Measurements from ENCODE around the gene PGAM2.

Gene PGAM2

DNA sequence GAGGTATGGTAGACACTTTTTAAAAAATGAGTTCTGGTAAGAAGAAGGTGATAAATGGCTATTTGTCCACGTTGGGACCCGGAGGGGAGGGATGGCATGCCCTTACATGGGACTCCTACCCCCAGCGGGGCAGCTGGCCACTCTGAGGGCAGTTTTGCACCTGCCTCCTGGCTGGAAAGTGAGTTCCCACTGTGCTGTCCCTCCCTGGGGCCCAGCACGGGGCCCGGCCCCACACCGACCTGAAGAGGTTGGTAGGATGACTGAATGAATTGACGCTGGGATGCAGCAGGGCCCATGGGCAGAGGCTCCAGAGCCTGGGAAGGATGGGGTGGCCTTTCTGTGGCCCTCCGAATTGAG is 38.2 kb upstream of the PGAM2 start:
- DNase-seq: no peak

DNA sequence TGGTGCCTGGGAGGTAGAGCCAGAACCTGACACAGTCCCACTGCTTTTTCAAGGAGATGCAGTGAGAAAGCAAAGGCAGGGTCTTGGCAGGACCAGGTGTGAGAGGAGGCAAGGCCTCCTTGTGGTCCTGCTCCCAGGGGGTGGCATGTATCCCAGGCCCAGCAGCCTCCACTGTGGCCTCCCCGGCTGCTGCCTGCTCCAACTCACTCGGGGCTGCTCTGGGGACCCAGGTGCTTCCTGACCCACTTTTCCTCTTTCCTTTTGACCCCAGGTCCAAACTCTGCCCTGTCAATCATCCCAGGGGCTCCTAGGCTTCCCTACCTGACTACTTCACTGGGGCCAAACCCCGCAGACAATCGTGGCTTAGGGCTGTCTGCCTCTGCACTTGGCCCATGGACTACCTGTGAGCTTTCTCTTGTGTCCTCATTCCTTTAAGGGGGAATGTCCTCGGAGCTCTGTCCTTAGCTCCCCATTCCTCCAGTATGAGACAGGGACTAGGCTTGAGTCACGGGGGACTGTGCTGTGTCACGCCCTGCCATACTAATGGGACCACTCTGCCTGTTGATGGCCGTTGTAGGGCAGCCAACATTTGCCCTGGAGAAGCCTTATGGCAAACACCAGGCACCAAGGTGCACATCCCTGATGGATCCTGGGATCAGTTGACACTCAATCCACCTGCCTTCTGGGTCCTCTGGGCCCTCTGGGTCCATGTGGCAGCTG is 37.6 kb upstream of the PGAM2 start:
- DNase-seq: no peak

DNA sequence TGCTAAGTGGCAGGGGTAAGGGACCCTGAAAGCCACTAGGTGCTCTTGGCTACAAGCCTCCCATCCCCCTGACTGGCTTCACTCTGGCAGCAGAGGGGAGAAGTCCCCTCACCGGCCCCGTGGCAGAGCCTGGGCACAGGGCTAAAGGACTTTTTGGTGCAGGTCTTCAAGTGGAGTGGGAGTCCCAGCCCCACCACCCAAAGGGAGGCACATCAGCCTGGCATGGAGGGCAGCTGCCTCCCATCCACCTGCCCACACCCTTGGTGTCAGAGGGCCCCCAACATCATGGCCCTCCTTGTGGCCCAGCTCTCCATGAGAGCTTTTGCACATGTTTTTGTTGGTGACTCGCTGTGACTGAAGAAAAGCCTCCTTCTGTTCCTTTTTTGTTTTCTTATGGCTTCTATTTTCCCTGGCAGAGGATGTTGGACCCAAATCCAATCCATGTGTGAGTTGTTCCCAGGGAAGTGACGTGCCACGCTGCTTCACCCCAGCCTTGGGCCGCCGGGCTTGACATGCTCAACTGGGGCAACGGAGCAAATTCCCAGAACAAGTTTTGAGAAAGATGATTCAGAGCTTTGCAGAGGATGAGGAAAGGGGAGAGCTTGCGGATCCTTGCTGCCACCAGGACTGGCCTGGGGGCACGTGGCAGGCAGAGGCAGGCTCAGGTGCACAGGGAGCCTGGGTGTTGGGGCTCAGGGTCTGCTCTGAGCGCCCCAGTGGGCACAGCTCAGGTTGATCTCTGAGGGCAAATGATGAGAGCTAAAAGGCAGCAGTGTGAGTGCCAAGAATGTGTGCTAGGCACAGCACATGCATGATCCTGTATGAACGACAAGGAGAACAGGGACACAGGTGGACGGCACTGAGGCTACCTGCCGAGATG is 36.8 kb upstream of the PGAM2 start:
- DNase-seq: no peak

DNA sequence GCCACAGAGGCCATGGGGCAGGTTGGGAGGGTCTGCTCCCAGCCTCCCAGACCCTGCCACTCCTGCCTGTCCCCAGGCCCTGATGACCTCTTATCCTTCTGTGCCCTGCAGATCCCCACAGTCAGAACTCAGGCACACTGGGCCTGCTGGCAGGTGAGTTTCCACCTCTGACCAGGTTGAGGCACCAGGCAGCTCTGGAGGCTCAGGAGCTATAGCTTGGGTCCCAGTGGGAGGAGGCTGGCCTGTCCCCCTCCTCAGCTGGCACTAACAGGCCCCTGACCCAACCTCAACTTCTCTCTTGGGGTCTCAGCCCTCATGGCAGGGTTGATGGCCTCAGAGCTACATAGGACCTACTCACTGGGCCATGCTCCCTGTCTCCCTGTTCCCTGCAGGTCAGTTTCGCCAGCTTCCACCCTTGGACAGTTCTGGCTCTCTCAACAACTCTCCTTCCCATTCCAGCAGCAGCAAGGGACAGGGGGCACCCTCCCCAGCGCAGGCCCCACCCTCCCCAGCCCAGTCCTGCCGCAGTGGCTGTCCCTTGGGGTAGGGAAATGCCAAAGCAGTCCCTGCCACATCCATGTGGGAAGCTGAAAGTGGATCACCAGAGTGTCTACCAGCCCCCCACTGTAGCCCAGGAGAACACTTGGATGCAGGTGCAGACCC is 36.1 kb upstream of the PGAM2 start:
- DNase-seq: no peak

DNA sequence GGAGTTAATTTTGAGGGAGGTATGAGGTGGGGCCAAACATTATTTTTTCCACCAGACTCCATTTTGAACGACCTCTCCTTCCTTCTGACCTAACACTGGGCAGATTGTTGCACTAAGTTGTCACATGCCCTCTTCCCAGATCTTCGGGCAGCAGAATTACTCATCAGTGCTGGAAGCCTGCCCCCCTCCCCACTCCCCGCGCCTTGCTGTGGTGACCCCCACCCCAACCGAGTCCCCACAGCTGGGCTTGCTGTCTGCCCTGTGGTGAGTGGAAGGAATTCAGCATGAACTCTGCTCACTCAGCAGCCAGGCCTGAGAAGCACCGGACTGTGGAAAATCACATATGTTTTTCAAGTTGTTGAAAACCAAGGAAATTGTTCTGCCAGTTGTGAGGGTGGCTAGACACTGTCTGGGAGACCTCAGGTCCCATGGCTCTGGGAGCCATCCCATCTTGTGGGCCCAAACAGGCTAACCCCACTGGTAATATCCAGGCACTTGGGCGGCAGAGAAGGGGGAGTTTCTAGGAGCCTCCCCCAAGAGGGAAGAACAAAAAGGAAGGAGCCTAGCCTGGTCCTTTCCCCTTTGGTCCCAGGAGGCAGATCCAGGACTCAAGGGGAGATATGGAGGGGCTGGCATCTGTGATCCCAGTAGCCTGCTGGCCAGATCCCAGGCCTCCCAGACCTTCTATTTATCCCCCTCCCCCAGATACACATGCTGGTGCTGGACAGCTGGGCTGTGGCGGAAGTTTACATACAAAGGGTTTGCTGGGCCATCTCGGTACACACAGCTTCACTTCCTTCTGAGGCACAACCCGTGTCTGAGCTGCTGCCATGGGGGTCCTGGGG is 35.3 kb upstream of the PGAM2 start:
- DNase-seq: no peak

DNA sequence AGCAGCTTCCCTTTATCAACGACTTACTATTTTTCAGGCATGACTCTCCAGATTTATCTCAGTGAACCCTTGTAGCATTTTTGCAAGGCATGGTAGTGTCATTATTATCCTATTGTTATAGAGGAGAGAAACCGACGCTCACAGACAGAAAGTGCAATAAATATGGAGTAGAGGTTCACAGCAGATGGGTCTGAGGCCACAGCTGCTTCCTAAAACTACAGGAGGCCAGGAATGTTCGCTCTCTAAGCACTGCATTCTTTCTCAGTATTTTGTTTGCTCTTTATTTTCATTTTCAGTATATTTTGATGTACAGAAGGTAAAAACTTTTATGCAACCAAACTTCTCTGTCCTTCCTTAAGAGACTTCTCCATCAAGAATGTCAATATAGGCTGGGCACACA is 34.3 kb upstream of the PGAM2 start:
- no peak for DNase-seq

DNA sequence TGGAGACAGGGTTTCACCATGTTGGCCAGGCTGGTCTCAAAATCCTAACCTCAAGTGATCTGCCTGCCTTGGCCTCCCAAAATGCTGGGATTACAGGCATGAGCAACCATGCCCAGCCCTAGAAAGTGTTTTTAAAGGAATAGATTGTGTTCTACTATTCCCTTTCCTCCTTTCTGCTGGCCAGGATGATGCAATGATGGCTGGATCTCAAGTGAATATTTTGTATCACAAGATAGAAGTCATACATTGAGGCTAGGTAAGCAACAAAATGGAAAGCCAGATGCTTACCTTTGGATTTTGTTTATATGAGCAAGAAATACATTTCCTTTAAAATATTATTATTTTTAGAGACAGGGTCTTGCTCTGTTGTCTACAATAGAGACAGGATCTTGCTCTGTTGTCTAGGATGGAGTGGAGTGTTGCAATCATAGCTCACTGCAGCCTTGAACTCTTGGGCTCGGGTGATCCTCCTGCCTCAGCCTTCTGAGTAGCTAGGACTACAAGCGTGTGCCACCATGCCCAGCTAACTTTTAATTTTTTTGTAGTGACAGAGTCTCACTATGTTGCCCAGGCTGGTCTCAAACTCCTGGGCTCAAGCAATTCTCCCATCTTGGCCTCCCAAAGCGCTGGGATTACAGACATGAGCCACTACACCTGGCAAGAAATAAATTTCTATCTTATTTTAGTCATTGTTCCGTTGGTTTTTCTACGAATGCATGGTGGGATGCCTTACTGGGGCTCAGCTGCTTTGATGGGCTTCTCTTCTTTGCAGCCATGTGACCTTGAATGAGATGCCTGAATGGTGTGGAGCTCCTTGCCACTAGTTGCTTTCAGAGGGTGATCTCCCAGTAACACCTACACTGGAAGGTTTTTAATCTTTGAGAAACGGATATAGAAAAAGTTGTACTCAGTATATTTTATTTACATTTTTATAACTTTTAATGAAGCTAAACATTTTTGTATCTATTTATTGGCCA is 33.0 kb upstream of the PGAM2 start:
- no peak for DNase-seq

DNA sequence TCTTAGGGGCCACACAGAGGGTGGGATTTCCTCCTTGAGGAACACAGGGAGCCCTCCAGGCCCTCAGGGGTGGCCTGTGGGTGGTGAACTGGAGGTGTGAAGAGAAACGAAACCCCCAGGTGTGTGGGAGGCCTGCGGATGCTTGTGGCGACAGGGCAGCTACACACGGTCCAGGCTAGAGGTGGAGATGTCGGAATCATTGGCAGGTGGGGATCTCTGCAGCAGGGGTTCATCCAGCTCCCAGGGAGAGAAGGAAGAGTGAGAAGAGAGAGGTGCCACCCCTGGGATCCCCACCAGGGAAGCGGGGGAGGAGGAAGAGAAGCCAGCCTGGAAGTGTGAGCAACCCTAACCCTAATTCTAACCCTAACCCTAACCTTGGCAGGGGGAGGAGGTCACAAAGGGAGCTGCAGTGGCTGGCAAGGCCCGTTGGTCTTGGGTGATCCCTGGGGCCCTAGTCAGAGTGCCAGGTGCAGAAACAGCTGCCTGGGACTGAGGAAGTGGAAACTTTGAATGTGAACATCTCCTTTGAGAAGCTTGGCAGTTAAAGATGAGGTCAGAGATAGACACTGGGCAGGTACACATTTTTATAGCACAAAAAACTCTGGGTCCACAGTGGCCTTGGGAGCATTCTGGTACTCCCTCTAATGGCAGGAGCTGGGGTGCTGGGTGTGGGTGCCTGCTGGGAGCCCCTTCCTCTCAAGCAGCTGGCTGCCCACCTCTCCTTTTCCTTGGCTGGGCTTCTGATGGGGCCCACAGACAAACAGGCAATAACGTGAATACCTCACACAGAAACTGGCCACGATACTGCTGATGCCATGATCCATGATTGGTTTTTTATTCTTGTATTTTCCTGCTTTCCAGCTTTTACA is 31.9 kb upstream of the PGAM2 start:
- no peak for DNase-seq

DNA sequence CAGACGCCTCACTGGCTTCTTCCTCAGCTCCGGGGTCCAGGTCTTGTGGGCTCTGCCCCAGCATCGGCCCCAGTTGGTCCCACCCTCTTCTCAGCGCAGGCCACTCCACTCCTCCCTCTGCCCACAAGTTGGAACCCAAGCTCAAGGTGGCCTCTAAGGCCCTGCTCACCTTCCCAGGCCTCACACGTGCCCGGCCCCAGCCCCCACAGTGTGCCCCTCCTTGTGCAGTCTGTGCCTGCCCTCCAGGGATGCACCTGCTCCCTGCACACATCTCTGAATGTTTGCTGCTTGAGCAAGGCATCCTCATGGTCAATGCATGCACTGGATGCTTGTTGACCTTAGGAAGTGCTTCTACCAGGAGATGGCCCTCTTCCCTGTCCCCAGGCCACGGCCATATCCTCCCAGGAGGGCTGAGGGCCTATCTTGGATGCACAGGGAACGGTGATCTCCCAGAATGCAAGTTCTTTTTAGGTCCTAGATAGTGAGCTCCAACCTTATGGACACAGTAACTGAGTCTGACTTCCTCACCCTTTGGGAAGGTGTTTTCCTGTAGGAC is 31.0 kb upstream of the PGAM2 start:
- no peak for DNase-seq

DNA sequence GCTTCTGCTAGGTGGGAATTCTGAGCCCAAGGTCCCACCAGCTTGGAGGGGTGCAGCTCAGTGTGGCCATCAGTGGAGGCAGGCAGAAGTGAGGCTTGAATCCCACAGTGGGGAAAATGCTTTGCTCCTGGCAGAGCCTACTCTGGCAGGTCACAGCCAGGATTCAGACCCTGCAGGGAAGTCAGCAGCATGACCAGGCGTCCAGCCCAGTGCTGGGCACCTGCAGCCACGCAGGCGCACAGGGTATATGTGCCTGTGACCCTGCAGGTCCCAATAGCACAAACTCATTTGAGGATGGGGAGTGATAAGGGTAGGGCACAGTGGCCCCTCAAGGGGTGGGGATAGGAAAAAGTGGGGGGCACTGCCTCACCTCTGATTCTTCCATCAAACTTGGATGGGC is 30.4 kb upstream of the PGAM2 start:
- DNase-seq: no peak

DNA sequence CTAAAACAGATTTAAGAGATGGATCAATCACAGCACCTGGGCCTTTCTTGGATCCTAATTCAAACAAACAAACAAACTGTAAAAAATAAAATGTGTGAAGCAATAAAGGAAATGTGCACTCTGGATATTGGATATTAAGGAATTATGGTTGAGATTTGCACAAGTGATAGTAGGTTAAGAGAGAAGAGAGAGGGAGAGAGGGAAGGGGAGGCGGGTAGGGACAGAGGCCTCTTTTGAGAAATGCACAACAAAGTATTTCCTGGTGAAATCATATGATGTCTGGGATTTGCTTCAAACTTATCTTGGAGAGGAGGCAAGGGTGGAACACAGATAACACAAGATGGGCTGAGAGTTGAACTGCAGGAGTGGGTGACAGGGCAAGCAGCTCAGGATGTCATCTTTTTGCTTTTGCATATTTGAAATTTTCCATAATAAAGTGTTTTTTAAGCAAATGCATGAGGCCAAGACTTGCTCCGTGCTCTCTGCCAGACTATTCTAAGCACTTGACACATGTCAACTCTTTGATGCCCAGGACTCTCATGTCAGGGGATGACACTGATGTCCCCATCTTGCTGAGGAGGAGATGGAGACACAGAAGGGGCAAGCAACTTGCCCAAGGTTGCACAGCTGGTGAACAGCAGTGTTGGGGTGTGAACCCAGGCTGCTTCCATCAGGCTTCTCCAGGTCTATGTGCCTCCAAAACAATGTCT is 29.7 kb upstream of the PGAM2 start:
- DNase-seq: no peak

DNA sequence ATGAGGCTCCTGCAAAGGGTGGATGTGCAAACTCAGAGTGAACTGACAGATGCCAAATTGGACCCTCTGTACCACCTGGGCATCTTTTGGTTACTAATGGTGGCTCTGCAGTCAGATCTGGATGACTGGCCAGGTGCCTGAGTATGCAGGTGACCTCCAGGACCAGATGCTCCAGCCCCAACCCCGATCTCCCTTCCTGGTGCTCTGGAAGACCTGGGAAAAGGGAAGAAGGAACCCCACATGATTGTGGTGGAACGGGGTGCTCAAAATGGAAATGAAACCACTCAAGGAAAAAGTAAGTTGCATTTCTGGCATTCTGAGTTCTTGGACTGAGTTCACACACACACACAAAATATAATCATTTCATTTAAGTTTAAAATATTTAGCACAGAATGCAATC is 29.0 kb upstream of the PGAM2 start:
- no peak for DNase-seq

DNA sequence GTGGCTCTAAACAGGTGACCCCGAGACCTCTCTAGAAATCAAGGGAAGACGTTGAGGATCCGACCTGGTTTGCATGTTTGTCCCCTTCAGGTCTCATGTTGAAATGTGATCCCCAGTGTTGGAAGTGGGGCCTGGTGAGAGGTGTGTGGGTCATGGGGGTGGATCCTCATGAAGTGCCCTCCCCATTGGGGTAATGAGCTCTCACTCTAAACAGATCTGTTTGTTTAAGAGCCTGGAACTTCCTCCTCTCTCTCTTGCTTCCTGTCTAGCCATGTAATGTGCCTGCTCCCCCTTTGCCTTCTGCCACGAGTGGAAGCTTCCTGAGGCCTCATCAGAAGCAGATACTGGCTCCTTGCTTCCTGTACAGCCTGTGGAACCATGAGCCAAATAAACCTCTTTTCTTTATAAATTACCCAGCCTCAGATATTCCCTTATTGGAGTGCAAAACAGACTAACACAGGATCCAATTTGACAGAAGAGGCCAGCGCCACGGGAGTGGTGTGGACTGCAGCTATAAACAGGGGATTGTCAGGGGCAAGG is 27.8 kb upstream of the PGAM2 start:
- DNase-seq: no peak

DNA sequence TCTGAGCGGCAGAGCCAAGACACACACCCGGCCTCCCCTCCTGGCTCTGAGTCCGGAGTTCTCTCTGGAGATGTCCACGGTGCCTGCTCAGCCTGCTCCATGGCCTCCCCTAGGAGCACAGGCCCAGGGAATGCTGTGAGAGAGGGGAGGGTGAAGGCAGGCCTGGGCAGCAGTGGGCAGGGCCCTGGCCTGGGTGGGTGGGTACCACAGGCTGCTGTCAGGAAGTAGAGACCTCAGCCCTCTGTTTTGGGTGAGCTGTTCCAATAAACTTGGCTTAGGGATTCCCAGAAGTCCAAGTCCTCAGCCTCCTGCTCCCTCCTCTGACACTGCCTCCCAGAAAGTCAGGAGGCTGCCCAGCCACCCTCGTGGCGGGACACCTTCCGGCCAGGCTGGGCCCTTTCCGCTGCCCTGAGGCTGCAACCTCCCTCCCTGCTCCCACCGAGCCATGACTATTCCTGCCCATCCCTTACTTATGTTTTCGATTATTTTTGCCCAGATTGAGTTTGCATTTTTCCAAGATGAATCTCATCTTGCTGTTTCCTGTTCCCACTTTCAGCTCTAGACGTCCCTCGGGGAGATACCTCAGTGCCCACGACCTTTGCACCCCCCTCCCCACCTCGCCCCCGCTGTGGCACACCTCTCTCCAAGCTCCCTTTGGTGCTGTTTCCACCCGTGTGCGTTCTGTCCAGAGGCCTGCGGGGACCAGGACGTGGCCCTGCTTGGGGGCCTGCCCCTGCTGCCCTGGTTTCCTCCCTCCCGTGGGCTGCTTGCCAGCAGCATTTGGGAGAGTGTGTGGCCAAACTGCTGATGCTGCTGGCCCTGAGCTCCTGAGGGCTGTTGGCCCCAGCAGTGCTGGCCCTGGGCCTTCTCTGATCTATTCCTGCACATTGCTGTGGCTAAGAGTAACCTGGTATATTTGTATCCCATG is 22.8 kb upstream of the PGAM2 start:
- DNase-seq: no peak

DNA sequence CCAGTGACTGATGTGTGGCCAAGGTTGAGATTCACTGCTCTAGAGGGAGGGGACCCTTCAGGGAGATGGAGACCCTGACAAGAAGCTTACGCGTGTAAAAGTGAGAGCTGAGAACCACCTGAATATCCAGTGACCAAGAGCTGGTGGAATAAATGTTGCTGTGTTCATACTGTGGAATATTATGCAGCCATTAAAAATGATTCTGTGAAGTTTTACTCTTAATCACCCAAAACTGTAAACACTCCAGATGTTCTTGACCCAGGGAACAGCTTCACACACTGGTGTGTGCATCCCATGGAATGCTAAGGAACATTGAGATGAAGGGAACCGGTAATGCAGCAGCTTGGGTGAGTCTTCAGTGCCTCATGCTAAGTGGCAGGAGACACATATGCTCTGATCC is 21.3 kb upstream of the PGAM2 start:
- DNase-seq: no peak

DNA sequence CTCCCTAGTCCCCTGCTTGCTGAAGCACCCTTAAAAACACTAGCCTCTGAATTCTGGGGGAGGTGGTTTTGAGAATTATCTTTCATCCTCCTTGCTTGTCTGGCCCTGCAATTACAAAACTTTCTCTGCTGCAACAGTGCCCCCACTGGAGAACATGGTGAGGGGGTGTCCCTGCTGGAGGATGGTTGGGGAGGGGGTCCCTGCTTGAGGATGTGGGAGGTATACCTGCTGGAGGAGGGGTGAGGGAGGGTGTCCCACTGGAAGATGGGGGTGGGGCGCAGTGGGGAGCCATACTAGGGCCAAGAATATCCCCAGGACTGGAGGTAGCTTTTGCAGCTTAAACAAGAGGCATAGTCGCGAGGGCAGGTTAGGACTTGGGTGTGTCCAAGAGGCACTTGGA is 20.2 kb upstream of the PGAM2 start:
- DNase-seq: no peak

DNA sequence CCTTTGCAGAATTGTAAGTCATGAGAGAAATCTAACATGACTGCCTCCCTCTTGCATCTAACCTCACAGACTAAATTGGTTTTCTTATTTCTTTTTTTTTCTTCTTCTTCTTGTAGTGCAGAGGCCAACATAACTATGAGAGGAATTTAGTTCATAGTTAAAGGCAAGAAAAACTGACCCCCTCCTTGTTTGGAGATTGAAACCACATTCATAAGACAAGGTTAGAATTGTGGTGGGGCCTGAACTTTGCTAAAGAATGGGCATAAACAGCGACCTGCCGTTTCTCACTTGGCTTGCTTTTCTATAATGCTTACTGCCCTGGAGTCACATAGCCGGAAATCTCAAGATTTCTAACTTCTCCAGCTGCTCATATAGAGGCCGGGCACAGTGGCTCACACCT is 19.3 kb upstream of the PGAM2 start:
- DNase-seq: no peak

DNA sequence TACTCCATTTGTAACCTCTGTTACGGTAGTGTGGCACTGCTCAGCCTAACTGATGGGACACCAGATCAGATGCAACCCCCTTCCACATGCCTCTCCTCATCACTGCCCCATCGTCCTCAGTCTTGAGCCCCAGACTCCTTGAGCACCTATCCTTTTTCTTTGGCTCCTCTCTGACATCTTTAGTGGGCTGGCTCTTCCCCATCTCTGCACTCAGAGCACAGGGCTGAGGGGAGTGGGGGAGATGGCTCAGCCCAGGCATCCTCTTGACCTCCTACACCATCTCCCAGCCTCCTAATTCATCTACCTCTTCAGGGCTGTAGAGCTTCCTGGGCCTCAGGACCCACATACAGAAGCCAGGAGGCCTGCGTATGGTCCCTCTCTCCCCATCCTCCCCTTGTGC is 18.4 kb upstream of the PGAM2 start:
- no peak for DNase-seq

Data from activated CD8-positive, alpha-beta memory T cell treated with anti-CD3 and anti-CD28 coated beads, Interleukin-2, amount 50 U/mL, for 48 hours (primary cell).